ENCODE measurements around the gene SPDYE16.
"Not testable (repeated sequence)": the region's sequence is repeated elsewhere in the genome, so short reads cannot be mapped to it uniquely, and the experiment has no call there.

DNA sequence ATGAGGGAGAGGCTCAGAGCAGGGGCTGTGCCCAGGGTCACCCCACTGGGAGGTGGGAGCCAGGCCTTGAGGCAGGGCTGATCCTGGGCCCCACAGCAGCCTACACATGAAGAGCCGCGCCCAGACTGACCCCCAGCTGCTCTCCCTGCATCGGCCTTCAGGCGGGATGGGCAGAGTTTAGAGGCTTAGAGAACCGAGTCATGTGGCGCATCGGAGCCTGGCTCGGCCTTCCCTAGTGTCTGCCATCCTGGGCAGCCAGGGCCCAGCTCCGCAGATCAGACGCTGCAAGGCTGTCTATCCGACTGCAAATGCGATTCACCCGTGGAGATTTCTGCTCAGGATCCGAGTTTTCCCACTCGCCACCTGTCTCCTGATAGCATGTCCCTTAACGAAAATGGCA lies 40.3 kb downstream of the SPDYE16 start:
- not testable (repeated sequence) for TF ChIP-seq EZH2phosphoT487 (IDR thresholded peaks at IDR 0.05; ENCODE audit: insufficient read depth, low read depth); EZH2 (IDR thresholded peaks at IDR 0.05; ENCODE audit: insufficient read depth, poor library complexity, severe bottlenecking)

Measured in GM23248 (cell line).